ENCODE data around the gene NNT. TPM values are rescaled to one million over a fixed set of nuclear protein-coding genes. Genes with fewer than 3 reads are reported as not detected.

NNT gene
- total and polyA plus RNA-seq, 2 of the 13 experiments (the other 11 are each of a cell fraction or from before 2014, with no cell fraction given): 21.1 to 58.0 TPM

- Histone ChIP-seq H3K4me3 (replicated peaks in 1 of 3; ENCODE audit: insufficient read depth in 1 of 3, low read depth in 2 of 3, low read length in 3 of 3) (no peak overlapping the region), H3K4me1 (ENCODE audit: insufficient read depth, low read length) (peaks cover 6% of the 10 kb centered on the region; the same call in 1 of the 2 replicates), H3K9me3 (ENCODE audit: low read length) (no peaks in the 10 kb centered on the region), H3K4me2 (ENCODE audit: low read depth, low read length) (no peak overlapping the region), H3K27ac (ENCODE audit: extremely low read length, insufficient read depth, low read length) (no peak overlapping the region), H3K27me3 (ENCODE audit: control insufficient read depth in 1 of 2, insufficient read depth in 2 of 2, low read length in 2 of 2) (no peaks in the 10 kb centered on the region; a peak in 1 of 5 replicates), H3K36me3 (replicated peaks in 1 of 2; ENCODE audit: control insufficient read depth in 1 of 2, insufficient read depth in 2 of 2, low read length in 2 of 2) (no peaks in the 10 kb centered on the region), H3K9ac (ENCODE audit: insufficient read depth, low read depth, low read length) (no peak overlapping the region), H2AFZ (ENCODE audit: low read length) (no peak overlapping the region), H4K20me1 (ENCODE audit: insufficient read depth, low read length) (no peaks in the 10 kb centered on the region), H3K79me2 (ENCODE audit: insufficient read depth, low read length) (no peaks in the 10 kb centered on the region)
- DNase-seq (ENCODE audit: low spot score): no peak
- ChIA-PET CTCF (ENCODE audit: low intra/inter-chr PET ratio, low total read pairs) (no interaction called here), POLR2A (no interaction called here)
- in situ Hi-C loops (cut with HindIII; ENCODE audit: extremely low pct_ligation_motif_present, low pct_unique_long_range_greater_than_20kb) (no loop called here), intact Hi-C loops (cut with micrococcal nuclease; ENCODE audit: unreplicated experiment) (no loop called here)
- WGBS (ENCODE audit: low lambda C conversion rate): 36% methylated on average over 3 of the region's 3 CpGs
- no peak for FAIRE-seq
- BruUV-seq (replicated peaks): no TSS peak
- ATAC-seq: no peak
- TF ChIP-seq GATAD2A (CRISPR knock-in tag; IDR thresholded peaks at IDR 0.05) (no peak), ZNF468 (CRISPR knock-in tag; IDR thresholded peaks at IDR 0.05) (no peak), NRL (CRISPR knock-in tag; IDR thresholded peaks at IDR 0.05; ENCODE audit: borderline replicate concordance) (no peak), ATF3 (CRISPR knock-in tag; IDR thresholded peaks at IDR 0.05) (no peak)
- TF ChIP-seq, protein P1, sequence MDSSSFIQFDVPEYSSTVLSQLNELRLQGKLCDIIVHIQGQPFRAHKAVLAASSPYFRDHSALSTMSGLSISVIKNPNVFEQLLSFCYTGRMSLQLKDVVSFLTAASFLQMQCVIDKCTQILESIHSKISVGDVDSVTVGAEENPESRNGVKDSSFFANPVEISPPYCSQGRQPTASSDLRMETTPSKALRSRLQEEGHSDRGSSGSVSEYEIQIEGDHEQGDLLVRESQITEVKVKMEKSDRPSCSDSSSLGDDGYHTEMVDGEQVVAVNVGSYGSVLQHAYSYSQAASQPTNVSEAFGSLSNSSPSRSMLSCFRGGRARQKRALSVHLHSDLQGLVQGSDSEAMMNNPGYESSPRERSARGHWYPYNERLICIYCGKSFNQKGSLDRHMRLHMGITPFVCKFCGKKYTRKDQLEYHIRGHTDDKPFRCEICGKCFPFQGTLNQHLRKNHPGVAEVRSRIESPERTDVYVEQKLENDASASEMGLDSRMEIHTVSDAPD (CRISPR knock-in tag; IDR thresholded peaks at IDR 0.05): no peak
- TF ChIP-seq, protein P2, sequence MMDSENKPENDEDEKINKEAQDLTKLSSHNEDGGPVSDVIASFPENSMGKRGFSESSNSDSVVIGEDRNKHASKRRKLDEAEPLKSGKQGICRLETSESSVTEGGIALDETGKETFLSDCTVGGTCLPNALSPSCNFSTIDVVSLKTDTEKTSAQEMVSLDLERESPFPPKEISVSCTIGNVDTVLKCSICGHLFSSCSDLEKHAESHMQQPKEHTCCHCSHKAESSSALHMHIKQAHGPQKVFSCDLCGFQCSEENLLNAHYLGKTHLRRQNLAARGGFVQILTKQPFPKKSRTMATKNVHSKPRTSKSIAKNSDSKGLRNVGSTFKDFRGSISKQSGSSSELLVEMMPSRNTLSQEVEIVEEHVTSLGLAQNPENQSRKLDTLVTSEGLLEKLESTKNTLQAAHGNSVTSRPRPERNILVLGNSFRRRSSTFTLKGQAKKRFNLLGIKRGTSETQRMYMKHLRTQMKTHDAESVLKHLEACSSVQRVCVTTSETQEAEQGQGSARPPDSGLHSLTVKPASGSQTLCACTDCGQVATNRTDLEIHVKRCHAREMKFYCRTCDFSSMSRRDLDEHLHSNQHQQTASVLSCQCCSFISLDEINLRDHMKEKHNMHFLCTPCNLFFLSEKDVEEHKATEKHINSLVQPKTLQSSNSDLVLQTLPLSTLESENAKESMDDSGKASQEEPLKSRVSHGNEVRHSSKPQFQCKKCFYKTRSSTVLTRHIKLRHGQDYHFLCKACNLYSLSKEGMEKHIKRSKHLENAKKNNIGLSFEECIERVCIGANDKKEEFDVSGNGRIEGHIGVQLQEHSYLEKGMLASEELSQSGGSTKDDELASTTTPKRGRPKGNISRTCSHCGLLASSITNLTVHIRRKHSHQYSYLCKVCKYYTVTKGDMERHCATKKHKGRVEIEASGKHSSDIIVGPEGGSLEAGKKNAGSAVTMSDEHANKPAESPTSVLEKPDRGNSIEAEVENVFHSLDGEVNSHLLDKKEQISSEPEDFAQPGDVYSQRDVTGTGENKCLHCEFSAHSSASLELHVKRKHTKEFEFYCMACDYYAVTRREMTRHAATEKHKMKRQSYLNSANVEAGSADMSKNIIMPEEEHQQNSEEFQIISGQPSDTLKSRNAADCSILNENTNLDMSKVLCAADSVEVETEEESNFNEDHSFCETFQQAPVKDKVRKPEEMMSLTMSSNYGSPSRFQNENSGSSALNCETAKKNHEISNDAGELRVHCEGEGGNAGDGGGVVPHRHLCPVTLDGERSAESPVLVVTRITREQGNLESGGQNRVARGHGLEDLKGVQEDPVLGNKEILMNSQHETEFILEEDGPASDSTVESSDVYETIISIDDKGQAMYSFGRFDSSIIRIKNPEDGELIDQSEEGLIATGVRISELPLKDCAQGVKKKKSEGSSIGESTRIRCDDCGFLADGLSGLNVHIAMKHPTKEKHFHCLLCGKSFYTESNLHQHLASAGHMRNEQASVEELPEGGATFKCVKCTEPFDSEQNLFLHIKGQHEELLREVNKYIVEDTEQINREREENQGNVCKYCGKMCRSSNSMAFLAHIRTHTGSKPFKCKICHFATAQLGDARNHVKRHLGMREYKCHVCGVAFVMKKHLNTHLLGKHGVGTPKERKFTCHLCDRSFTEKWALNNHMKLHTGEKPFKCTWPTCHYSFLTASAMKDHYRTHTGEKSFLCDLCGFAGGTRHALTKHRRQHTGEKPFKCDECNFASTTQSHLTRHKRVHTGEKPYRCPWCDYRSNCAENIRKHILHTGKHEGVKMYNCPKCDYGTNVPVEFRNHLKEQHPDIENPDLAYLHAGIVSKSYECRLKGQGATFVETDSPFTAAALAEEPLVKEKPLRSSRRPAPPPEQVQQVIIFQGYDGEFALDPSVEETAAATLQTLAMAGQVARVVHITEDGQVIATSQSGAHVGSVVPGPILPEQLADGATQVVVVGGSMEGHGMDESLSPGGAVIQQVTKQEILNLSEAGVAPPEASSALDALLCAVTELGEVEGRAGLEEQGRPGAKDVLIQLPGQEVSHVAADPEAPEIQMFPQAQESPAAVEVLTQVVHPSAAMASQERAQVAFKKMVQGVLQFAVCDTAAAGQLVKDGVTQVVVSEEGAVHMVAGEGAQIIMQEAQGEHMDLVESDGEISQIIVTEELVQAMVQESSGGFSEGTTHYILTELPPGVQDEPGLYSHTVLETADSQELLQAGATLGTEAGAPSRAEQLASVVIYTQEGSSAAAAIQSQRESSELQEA (CRISPR knock-in tag; IDR thresholded peaks at IDR 0.05; ENCODE audit: not compliant biosample characterization): no peak
These were observed 39.7 kb upstream of the NNT start for GRCh38 chr5:43563321-43563720.

All from HepG2 (cell line).